Activated naive CD4-positive, alpha-beta T cell treated with anti-CD3 and anti-CD28 coated beads, Interleukin-2, amount 10 ng/mL, durations not matched to agents 7 days and 5 days (primary cell): Measurements from ENCODE around the gene HMGXB3.
"Not testable (repeated sequence)": the region's sequence is repeated elsewhere in the genome, so short reads cannot be mapped to it uniquely, and the experiment has no call there.

Source experiments
- CTCF ChIA-PET: fragments of 350-600 bp; sonication (Branson Sonifier 250); formaldehyde crosslinking; loops from one replicate; lab custom pipeline; 2021; ENCODE audit warnings: antibody characterized with exemption; lab: Charles Lee
- DNase-seq: peaks from one replicate; pipeline ENCODE4 v3.0.0-alpha.2; 2020
- H3K27ac Mint-ChIP-seq: one replicate; pipeline ENCODE4 v1.8.0; 2021; ENCODE audit warnings: mild to moderate bottlenecking, moderate library complexity, mixed read lengths
- H3K27me3 Mint-ChIP-seq: one replicate; pipeline ENCODE4 v1.8.0; 2021; ENCODE audit warnings: mild to moderate bottlenecking, mixed read lengths
- H3K36me3 Mint-ChIP-seq: one replicate; pipeline ENCODE4 v1.8.0; 2021; ENCODE audit warnings: mixed read lengths
- H3K4me1 Mint-ChIP-seq: one replicate; pipeline ENCODE4 v1.8.0; 2021; ENCODE audit warnings: mixed read lengths
- H3K4me3 Mint-ChIP-seq: one replicate; pipeline ENCODE4 v1.8.0; 2021; ENCODE audit warnings: mild to moderate bottlenecking, moderate library complexity, mixed read lengths
- H3K9me3 Mint-ChIP-seq: one replicate; pipeline ENCODE4 v1.8.0; 2021; ENCODE audit warnings: mixed read lengths

Gene HMGXB3

DNA sequence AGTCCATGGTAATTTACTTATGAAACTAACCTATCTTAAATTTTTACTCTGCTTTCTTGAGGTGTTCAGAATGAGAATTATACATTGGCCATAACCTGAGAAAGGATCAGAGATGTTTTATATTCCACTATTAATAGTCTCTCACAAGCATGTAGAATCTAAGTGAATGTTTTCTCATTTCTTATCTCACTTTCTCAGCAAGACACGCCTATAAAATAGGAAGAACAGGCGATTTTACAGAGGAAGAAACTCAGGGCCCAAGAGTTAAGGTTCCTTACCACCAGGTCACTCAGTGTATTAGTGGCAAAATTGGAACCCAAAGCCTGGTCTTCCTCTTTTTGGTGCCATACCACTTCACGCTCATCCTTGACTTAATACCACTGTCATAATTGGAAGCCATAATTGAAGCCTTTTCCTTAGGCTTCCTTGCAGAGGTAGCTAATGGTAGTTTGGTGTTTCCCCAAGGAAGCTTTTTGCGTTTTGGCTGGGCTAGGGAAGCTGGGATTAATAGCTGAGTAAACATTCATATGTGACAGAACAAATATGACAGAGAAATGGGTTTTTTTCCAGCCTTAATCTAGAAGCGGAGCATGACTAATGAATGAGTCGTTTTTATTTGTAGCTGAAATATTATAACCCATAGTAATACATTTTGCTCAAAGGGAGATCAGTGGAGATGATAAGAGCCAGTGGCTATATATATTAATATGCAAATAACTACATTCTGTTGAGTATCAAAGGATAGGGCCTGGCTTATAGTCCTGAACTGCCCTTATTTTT, 16.9 kb downstream of the HMGXB3 start:
- H3K9me3 Mint-ChIP-seq: peaks cover 6% of the 10 kb centered on the region
- peaks cover 70% of the 10 kb centered on the region for H3K36me3 Mint-ChIP-seq
- no peaks in the 10 kb centered on the region for H3K27me3 Mint-ChIP-seq
- H3K4me1 Mint-ChIP-seq: peaks cover 15% of the 10 kb centered on the region
- no peak overlapping the region for H3K27ac Mint-ChIP-seq
- no peak overlapping the region for H3K4me3 Mint-ChIP-seq
- no peak for DNase-seq
- CTCF ChIA-PET: no interaction called here

DNA sequence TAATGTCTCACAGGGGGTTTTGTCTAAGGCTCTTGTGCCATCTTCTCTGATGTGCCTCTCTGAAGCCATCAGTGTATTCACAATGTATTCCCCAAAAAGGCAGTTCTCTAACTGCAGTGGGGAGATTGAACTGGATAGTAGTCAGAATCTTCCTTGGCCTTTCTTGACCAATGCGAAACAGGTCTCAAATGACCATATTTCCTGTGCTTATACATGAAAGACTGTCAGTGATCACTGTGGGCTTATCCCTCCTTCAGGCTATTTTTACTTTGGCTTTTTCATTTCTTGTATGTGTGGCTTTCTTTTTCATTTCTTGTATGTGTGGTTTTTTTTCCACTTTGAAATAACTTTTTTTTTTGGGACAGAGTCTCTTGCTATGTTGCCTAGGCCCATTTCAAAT, 19.7 kb downstream of the HMGXB3 start:
- no peak overlapping the region for H3K4me3 Mint-ChIP-seq
- no peak overlapping the region for H3K27ac Mint-ChIP-seq
- peaks cover 15% of the 10 kb centered on the region for H3K4me1 Mint-ChIP-seq
- CTCF ChIA-PET: interaction anchor here (1.2 to 1.7 kb wide), 3 partner anchors 11 to 30 kb away, joined by 3 to 4 read pairs (median 4); no protein-coding TSS in a partner anchor
- no peak for DNase-seq
- H3K36me3 Mint-ChIP-seq: peaks cover 58% of the 10 kb centered on the region
- H3K9me3 Mint-ChIP-seq: peaks cover 6% of the 10 kb centered on the region
- no peaks in the 10 kb centered on the region for H3K27me3 Mint-ChIP-seq

DNA sequence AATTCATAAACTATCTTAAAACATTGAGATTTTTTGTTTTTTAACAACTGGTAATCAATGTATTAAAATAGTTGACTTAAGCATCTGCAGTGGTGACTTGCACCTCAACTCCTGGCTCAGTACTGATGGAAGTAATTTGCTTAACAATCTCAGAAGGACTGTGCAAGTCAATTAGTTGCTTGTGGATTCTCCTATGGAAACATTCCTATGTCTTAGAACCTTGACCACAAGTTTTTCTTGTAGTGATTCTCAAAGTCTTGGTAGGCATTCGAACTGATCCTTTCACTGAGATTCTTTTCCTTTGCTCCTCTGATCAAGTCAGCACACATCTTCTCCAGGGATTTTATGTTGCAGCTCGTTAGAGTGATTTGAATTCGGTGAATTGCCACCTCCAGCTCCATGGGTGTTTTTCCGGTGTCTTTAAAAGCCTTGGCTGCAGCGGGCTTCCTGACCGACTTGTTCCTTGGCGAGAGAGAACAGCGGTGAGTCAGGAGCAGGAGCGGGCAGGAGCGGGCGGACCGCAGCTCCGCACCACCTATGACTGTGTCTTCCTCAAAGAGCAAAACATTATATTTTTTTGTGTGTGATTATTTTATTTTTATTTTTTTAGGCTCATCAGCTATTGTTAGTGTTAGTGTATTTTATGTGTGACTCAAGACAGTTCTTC, 21.1 kb downstream of the HMGXB3 start:
- DNase-seq: no peak

DNA sequence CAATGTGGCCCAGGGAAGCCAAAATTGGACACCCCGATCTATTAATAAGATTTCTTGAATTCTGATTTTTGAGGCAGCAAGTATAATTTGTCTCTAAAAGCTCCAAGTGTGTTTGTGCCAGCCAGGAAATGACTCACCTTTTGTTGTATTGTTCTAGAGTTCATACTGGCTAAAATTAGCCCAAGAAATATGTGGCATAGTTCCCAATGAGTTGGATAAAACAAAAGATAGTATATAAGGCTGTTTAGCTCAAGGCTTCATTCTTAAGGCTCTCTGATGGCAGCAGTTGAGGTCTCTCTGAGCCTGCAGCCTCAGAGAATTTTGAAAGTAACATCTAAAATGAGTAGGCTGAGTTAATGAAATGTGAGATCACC, 21.6 kb downstream of the HMGXB3 start:
- peak overlapping the region; percentile 2 for H3K27ac Mint-ChIP-seq
- H3K4me1 Mint-ChIP-seq: peaks cover 15% of the 10 kb centered on the region
- no peak overlapping the region for H3K4me3 Mint-ChIP-seq
- CTCF ChIA-PET: interaction anchor here (1.3 kb wide), 1 partner anchor 13 kb away, joined by 3 read pairs; no protein-coding TSS in a partner anchor
- H3K27me3 Mint-ChIP-seq: no peaks in the 10 kb centered on the region
- no peak for DNase-seq
- H3K9me3 Mint-ChIP-seq: no peaks in the 10 kb centered on the region
- H3K36me3 Mint-ChIP-seq: peaks cover 56% of the 10 kb centered on the region

More for the DNA sequence above, 21.1 kb downstream of the HMGXB3 start:
- no peaks in the 10 kb centered on the region for H3K27me3 Mint-ChIP-seq
- peaks cover 56% of the 10 kb centered on the region for H3K36me3 Mint-ChIP-seq
- H3K4me1 Mint-ChIP-seq: peaks cover 15% of the 10 kb centered on the region
- peak overlapping the region; percentile 2 for H3K27ac Mint-ChIP-seq
- no peaks in the 10 kb centered on the region for H3K9me3 Mint-ChIP-seq
- H3K4me3 Mint-ChIP-seq: no peak overlapping the region
- CTCF ChIA-PET: interaction anchor here (1.2 to 1.7 kb wide), 4 partner anchors 9 to 31 kb away, joined by 3 to 4 read pairs (median 4); no protein-coding TSS in a partner anchor

DNA sequence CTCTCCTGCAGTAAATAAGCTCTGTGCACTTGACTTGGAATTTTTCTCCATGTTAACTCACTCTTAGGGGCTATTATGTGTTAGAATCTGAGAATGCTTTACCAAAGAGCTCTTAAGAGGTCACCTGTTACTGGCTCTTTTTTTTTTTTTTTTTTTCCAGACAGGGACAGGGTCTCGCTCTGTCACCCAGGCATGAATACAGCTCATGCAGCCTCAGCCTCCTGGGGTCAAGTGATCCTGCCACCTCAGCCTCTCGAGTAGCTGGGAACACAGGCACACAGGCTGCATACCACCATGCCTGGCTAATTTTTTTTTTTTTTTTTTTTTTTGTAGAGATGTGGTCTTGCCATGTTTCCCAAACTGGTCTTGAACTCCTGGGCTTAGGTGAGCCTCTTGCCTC, 22.1 kb downstream of the HMGXB3 start:
- no peak overlapping the region for H3K4me3 Mint-ChIP-seq
- H3K36me3 Mint-ChIP-seq: peaks cover 56% of the 10 kb centered on the region
- H3K9me3 Mint-ChIP-seq: no peaks in the 10 kb centered on the region
- H3K4me1 Mint-ChIP-seq: peaks cover 15% of the 10 kb centered on the region
- no peaks in the 10 kb centered on the region for H3K27me3 Mint-ChIP-seq
- DNase-seq: no peak
- CTCF ChIA-PET: interaction anchor here (0.7 to 1.4 kb wide), 3 partner anchors 13 to 182 kb away, joined by 3 to 4 read pairs (median 3); no protein-coding TSS in a partner anchor
- H3K27ac Mint-ChIP-seq: no peak overlapping the region

DNA sequence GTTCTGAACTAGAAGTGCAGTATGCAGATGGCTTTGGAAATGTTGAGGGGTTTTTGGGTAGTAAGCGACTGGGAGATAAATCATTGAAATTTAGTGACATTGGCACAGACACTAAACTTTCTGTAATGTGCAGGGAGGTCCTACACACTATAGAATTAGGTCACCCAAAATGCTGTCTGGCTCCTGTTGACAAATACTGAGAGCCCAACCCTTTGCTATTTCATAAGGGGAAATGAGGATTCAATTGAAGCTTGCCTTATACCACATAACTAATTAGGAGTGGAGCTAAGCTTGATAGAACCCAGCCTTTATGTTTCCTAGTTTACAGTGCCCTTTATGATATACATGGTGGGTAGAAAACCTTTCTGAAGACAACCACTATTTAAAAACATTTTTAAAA, 22.6 kb downstream of the HMGXB3 start:
- peaks cover 60% of the 10 kb centered on the region for H3K36me3 Mint-ChIP-seq
- no peaks in the 10 kb centered on the region for H3K9me3 Mint-ChIP-seq
- no peak overlapping the region for H3K27ac Mint-ChIP-seq
- H3K4me1 Mint-ChIP-seq: peaks cover 15% of the 10 kb centered on the region
- H3K4me3 Mint-ChIP-seq: no peak overlapping the region
- CTCF ChIA-PET: interaction anchor here (0.7 to 1.4 kb wide), 3 partner anchors 12 to 182 kb away, joined by 3 to 4 read pairs (median 3); no protein-coding TSS in a partner anchor
- no peaks in the 10 kb centered on the region for H3K27me3 Mint-ChIP-seq
- no peak for DNase-seq

DNA sequence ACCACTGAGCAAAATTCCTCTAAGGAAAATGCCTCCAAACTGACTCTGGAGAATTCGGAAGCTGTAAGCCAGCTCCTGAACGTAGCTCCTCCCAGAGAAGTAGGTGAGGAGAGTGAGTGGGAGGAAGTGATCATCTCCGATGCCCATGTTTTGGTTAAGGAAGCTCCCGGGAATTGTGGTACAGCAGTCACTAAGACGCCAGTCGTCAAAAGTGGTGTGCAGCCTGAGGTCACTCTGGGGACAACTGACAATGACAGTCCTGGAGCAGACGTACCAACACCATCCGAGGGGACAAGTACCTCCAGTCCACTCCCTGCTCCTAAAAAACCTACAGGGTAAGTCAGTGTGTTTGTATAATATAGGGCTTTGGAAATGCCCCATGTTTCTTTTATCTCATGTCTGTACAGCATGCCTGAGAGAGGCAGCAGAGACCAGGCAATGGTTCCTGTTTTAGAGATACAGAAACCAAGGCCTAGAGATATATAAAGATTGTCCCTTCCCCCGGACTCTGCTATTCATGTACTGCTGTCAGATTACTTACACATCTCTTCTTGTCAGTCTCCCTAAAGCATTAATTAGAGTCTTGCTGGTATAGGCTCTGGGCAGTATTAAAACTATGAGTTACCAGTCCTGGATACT, 23.9 kb downstream of the HMGXB3 start:
- no peak overlapping the region for H3K27ac Mint-ChIP-seq
- H3K9me3 Mint-ChIP-seq: no peaks in the 10 kb centered on the region
- no peak overlapping the region for H3K4me3 Mint-ChIP-seq
- peaks cover 15% of the 10 kb centered on the region for H3K4me1 Mint-ChIP-seq
- H3K36me3 Mint-ChIP-seq: peaks cover 56% of the 10 kb centered on the region
- DNase-seq: no peak
- CTCF ChIA-PET: no interaction called here
- no peaks in the 10 kb centered on the region for H3K27me3 Mint-ChIP-seq

DNA sequence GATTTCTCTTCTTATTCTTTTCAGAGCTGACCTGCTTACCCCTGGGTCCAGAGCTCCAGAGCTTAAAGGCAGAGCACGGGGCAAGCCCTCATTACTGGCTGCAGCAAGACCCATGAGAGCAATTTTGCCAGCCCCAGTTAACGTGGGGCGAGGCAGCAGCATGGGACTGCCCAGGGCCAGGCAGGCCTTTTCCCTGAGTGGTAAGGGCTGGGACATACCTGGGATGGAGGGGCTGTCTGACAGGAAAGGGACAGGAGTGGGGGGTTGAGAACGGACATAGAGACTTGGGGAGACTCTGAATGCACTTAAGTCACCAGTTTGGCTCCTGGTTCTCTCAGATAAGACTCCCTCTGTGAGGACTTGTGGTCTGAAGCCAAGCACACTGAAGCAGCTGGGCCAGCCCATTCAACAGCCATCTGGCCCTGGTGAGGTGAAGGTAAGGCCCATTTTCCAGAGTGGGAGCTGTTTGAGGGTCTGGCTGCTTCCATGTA, 26.2 kb downstream of the HMGXB3 start:
- Mint-ChIP-seq H3K9me3 (no peaks in the 10 kb centered on the region), H3K27me3 (no peaks in the 10 kb centered on the region)
- CTCF ChIA-PET: interaction anchor here (1.0 kb wide), 1 partner anchor 192 kb away, joined by 3 read pairs; no protein-coding TSS in a partner anchor

DNA sequence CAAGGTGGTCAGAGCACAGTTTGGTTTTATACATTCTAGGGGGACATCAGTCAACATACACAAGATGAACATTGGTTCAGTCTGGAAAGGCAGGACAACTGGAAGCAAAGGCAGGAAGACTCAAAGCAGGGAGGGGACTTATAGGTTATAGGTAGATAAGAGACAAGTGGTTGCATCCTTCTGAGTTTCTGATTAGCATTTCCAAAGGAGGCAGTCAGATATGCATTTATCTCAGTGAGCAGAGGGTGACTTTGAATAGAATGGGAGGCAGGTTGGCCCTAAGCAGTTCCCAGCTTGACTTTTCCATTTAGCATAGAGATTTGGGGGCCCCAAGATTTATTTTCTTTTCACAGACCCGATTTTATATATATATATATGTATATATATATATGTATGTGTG, 27.5 kb downstream of the HMGXB3 start:
- H3K4me1 Mint-ChIP-seq, CTCF ChIA-PET, H3K27me3 Mint-ChIP-seq, DNase-seq, H3K9me3 Mint-ChIP-seq, H3K27ac Mint-ChIP-seq, H3K4me3 Mint-ChIP-seq: not testable (repeated sequence)
- peaks cover 61% of the 10 kb centered on the region for H3K36me3 Mint-ChIP-seq

More for the DNA sequence above, 26.2 kb downstream of the HMGXB3 start:
- H3K4me3 Mint-ChIP-seq: no peak overlapping the region
- no peak for DNase-seq
- peaks cover 6% of the 10 kb centered on the region for H3K4me1 Mint-ChIP-seq
- peaks cover 62% of the 10 kb centered on the region for H3K36me3 Mint-ChIP-seq
- no peak overlapping the region for H3K27ac Mint-ChIP-seq

DNA sequence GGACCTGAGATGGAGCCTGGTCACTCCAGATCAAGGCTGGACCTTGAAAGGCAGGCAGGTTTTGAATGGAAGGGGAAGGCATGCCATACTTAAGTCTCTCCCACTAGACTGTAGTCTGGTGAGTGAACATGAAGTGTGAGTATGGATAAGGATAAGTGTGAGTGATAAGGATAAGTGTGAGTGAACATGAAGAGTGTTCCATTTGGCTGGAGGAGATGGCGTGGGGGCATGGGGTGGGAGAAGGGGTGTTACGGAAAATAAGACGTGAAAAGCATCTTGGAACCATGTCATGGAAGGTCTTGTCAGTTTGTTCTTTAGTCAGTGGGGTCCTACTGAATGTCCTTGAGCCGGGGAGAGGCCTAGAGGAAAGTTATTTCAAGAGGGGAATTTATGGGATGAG, 32.8 kb downstream of the HMGXB3 start:
- peaks cover 56% of the 10 kb centered on the region for H3K36me3 Mint-ChIP-seq

DNA sequence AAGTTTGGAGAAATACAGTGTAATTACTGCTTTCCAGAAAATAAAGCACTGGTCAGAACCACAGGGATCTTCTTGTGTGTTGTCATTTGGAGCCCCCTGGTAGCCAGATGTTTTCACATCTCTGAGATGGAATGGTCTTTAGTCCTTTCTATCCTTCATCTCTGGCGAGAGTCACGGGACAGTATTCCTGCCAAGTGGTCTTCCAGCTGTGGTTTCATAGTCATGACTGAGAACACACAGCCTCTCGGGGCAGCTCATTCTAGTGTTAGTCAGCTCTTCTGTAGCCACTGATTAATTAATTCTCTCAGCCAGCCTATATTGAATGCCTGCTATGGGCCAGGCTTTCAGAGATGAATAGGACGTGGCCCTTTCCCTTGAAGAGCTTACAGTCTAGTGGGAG, 34.1 kb downstream of the HMGXB3 start:
- no peak for DNase-seq
- CTCF ChIA-PET: interaction anchor here (1.1 to 1.4 kb wide), 2 partner anchors 12 to 416 kb away, joined by 3 read pairs; no protein-coding TSS in a partner anchor
- Mint-ChIP-seq H3K4me3 (no peak overlapping the region), H3K27ac (no peak overlapping the region), H3K9me3 (no peaks in the 10 kb centered on the region), H3K27me3 (no peaks in the 10 kb centered on the region), H3K4me1 (no peaks in the 10 kb centered on the region), H3K36me3 (peaks cover 58% of the 10 kb centered on the region)

More for the DNA sequence above, 32.8 kb downstream of the HMGXB3 start:
- Mint-ChIP-seq H3K4me3 (no peak overlapping the region), H3K4me1 (no peaks in the 10 kb centered on the region), H3K27me3 (no peaks in the 10 kb centered on the region), H3K9me3 (no peaks in the 10 kb centered on the region), H3K27ac (no peak overlapping the region)
- DNase-seq: no peak
- CTCF ChIA-PET: no interaction called here

DNA sequence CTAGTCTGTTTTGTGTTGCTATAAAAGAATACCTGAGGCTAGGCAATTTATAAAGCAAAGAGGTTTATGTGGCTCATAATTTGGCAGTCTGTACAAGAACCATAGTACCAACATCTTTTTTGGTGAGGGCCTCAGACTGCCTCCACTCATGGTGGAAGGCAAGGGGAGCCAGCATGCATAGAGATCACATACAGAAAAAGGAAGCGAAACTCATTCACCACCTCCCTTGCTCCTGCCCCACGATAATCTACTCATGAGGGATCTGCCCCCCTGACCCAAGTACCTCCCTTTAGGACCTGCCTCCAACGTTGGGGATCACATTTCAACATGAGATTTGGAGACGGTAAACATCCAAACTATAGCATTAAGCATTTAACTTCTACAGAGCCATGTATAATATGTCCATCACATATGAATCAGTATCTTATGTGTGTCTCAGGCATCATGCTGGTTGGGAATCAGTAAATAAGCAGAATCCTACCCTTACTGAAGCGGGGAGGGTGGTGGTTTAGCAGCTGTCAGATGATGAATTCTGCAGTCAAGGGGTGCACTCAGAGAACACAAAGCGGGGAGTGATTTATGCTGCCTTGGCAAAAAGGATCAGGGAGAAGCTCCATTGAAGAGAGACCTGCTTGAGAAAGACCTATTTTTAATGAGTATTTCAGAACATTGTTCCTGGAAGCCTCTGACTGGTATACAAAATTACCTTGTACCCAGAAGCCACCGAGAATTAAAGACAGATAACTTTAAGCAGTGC, 34.8 kb downstream of the HMGXB3 start:
- Mint-ChIP-seq H3K4me1 (no peaks in the 10 kb centered on the region), H3K4me3 (no peak overlapping the region), H3K9me3 (no peaks in the 10 kb centered on the region), H3K27me3 (no peaks in the 10 kb centered on the region), H3K36me3 (peaks cover 60% of the 10 kb centered on the region), H3K27ac (no peak overlapping the region)
- CTCF ChIA-PET: interaction anchor here (1.1 to 1.4 kb wide), 2 partner anchors 13 to 417 kb away, joined by 3 read pairs; no protein-coding TSS in a partner anchor
- DNase-seq: no peak

DNA sequence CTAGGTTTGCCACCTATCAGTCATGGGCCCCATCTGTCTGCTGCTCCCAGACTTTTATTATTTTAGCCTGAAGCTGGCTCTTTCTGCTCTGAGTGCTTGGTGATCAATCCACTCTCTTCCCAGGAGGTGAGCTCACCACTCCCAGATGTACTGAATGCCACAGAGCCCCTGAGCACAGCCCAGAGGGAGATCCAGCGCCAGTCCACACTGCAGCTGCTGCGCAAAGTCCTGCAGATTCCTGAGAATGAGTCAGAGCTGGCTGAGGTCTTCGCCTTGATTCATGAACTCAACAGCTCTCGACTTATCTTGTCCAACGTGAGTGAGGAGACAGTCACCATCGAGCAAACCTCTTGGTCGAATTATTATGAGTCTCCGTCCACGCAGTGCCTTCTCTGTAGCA, 36.0 kb downstream of the HMGXB3 start:
- Mint-ChIP-seq H3K4me3 (no peak overlapping the region), H3K36me3 (peaks cover 58% of the 10 kb centered on the region), H3K4me1 (no peaks in the 10 kb centered on the region), H3K9me3 (no peaks in the 10 kb centered on the region), H3K27ac (no peak overlapping the region), H3K27me3 (no peaks in the 10 kb centered on the region)
- CTCF ChIA-PET: no interaction called here
- DNase-seq: no peak
